Measurements from ENCODE around the gene APP.

The APP gene

DNA sequence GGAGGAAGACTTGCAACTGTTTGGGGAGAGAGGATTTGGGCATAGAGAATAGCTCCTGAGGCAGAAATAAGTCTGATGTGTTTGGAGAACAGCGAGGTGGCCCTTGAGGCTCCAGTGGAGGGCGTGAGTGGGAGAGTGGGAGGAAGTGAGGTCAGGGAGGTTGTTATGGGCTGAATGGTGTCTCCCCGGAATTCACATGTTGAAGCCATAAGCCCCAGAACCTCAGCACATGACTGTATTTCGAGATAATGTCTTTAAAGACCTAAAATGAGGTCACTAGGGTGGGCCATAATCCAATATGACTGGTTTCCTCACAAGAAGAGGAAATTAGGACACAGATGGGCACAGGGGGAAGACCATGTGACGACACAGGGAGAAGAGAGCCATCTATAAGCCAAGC, 17.9 kb upstream of the APP start:
- TF ChIP-seq ZBTB7A (IDR thresholded peaks at IDR 0.05; ENCODE audit: low read depth) (no peak), EP300 (IDR thresholded peaks at IDR 0.05; ENCODE audit: borderline replicate concordance) (no peak), FOXM1 (IDR thresholded peaks at IDR 0.05; ENCODE audit: borderline replicate concordance, low read depth) (no peak), TEAD4 (IDR thresholded peaks at IDR 0.05) (no peak), EGR1 (IDR thresholded peaks at IDR 0.05) (no peak), NFIC (IDR thresholded peaks at IDR 0.05) (no peak), CEBPB (IDR thresholded peaks at IDR 0.05) (no peak), TCF12 (IDR thresholded peaks at IDR 0.05; ENCODE audit: low read depth) (no peak), RAD21 (IDR thresholded peaks at IDR 0.05; ENCODE audit: low read depth) (no peak), YY1 (IDR thresholded peaks at IDR 0.05; ENCODE audit: low read depth) (no peak), TAF1 (IDR thresholded peaks at IDR 0.05; ENCODE audit: low read depth) (no peak), CREB1 (IDR thresholded peaks at IDR 0.05; ENCODE audit: low read depth) (no peak)
- TF ChIP-seq, protein P1, sequence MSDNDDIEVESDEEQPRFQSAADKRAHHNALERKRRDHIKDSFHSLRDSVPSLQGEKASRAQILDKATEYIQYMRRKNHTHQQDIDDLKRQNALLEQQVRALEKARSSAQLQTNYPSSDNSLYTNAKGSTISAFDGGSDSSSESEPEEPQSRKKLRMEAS (IDR thresholded peaks at IDR 0.05) = no peak
- TF ChIP-seq, protein P2, sequence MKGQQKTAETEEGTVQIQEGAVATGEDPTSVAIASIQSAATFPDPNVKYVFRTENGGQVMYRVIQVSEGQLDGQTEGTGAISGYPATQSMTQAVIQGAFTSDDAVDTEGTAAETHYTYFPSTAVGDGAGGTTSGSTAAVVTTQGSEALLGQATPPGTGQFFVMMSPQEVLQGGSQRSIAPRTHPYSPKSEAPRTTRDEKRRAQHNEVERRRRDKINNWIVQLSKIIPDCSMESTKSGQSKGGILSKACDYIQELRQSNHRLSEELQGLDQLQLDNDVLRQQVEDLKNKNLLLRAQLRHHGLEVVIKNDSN (IDR thresholded peaks at IDR 0.05) = no peak
- TF ChIP-seq, protein P3, sequence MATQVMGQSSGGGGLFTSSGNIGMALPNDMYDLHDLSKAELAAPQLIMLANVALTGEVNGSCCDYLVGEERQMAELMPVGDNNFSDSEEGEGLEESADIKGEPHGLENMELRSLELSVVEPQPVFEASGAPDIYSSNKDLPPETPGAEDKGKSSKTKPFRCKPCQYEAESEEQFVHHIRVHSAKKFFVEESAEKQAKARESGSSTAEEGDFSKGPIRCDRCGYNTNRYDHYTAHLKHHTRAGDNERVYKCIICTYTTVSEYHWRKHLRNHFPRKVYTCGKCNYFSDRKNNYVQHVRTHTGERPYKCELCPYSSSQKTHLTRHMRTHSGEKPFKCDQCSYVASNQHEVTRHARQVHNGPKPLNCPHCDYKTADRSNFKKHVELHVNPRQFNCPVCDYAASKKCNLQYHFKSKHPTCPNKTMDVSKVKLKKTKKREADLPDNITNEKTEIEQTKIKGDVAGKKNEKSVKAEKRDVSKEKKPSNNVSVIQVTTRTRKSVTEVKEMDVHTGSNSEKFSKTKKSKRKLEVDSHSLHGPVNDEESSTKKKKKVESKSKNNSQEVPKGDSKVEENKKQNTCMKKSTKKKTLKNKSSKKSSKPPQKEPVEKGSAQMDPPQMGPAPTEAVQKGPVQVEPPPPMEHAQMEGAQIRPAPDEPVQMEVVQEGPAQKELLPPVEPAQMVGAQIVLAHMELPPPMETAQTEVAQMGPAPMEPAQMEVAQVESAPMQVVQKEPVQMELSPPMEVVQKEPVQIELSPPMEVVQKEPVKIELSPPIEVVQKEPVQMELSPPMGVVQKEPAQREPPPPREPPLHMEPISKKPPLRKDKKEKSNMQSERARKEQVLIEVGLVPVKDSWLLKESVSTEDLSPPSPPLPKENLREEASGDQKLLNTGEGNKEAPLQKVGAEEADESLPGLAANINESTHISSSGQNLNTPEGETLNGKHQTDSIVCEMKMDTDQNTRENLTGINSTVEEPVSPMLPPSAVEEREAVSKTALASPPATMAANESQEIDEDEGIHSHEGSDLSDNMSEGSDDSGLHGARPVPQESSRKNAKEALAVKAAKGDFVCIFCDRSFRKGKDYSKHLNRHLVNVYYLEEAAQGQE (IDR thresholded peaks at IDR 0.05; ENCODE audit: low read depth) = no peak

DNA sequence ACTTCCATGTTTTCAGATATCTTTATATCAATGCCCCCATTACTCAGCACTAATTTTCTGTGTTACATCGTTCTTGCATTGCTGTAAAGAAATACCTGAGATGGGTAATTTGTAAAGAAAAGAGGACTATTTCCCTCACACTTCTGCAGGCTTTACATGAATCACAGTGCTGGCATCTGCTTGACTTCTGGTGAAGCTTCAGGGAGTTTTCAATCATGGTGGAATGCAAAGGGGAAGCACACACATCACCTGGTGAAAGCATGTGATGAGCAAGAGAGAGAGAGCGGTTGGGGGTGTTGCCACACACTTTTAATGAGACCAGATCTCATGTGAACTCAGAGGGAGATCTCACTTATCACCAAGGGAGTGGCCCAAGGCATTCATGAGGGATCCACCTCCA, 14.9 kb upstream of the APP start:
- no peak for TF ChIP-seq NFIC (IDR thresholded peaks at IDR 0.05)

DNA sequence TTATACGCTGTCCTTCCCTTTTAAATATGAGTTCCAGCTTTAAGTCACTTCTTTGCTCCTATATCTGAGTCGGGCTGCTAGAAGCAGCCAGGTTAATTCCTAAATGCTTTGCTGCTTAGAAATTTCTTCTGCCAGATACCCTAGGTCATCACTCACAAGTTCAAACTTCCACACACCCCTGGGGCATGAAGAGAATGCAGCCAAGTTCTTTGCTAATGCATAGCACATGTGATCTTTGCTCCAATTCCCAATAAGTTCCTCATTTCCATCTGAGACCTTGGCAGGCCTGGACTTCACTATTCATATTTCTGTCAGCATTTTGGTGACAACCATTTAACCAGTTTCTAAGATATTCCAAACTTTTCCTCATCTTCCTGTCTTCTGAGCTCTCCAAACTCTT, 14.5 kb upstream of the APP start:
- TF ChIP-seq EP300 (IDR thresholded peaks at IDR 0.05; ENCODE audit: borderline replicate concordance) = no peak

DNA sequence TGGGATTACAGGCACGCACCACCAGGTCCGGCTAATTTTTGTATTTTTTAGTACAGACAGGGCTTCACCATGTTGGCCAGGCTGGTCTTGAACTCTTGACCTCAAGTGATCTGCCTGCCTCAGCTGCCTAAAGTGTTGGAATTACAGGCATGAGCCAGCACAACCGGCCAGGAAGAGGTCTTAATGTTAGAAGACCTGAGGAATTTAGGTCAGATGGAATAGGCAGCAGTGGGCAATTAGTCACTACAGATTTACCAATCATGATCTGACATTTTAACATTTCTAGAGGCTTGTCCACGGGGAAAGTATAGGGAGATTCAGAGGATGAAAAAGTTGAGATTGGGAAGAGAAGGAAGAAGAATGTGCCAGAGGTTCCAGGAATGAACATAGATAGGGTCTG, 8.9 kb upstream of the APP start:
- TF ChIP-seq, protein P2 (IDR thresholded peaks at IDR 0.05) = no peak
- no peak for TF ChIP-seq TEAD4 (IDR thresholded peaks at IDR 0.05)
- no peak for TF ChIP-seq YY1 (IDR thresholded peaks at IDR 0.05; ENCODE audit: low read depth)
- TF ChIP-seq, protein P3 (IDR thresholded peaks at IDR 0.05; ENCODE audit: low read depth) = no peak
- TF ChIP-seq TCF12 (IDR thresholded peaks at IDR 0.05; ENCODE audit: low read depth) = no peak
- no peak for TF ChIP-seq ZBTB7A (IDR thresholded peaks at IDR 0.05; ENCODE audit: low read depth)
- TF ChIP-seq CEBPB (IDR thresholded peaks at IDR 0.05) = no peak
- no peak for TF ChIP-seq RAD21 (IDR thresholded peaks at IDR 0.05; ENCODE audit: low read depth)
- TF ChIP-seq, protein P1 (IDR thresholded peaks at IDR 0.05) = no peak
- TF ChIP-seq FOXM1 (IDR thresholded peaks at IDR 0.05; ENCODE audit: borderline replicate concordance, low read depth) = no peak
- no peak for TF ChIP-seq EGR1 (IDR thresholded peaks at IDR 0.05)
- no peak for TF ChIP-seq CREB1 (IDR thresholded peaks at IDR 0.05; ENCODE audit: low read depth)
- no peak for TF ChIP-seq TAF1 (IDR thresholded peaks at IDR 0.05; ENCODE audit: low read depth)
- TF ChIP-seq NFIC (IDR thresholded peaks at IDR 0.05) = no peak
- no peak for TF ChIP-seq EP300 (IDR thresholded peaks at IDR 0.05; ENCODE audit: borderline replicate concordance)

DNA sequence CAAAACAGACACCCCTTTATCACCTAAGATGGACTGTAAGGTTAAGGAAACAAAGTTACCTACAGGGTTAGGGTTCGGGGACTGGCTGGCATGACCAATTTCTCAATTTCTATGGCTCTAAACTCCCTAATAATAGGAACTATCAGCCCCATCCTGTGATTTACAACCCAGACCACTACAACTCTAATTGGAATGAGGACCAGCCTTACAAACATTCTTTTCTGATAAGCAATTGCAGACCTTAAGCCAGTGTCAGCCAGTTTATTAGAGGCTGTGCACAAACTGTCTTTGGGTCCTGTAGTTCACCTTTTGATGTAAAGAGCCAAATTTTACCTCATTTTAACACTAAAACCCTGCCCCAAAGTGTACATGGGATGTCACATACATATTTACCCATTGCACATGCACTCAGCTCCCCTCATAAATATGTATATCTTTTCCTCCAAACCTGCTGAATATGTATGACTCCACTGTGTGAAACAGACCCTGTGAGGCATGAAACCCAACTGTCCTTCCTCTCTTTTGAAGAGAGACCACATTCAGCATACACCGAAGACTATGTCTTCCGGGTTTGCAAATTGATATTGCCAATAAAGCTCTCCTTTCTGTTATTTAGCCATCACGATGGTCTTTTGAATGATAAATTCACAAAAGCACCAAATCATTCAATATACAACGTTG, 7.3 kb upstream of the APP start:
- TF ChIP-seq, protein P2 (IDR thresholded peaks at IDR 0.05) = no peak
- TF ChIP-seq TCF12 (IDR thresholded peaks at IDR 0.05; ENCODE audit: low read depth) = no peak
- TF ChIP-seq, protein P1 (IDR thresholded peaks at IDR 0.05) = no peak
- TF ChIP-seq EP300 (IDR thresholded peaks at IDR 0.05; ENCODE audit: borderline replicate concordance) = no peak
- TF ChIP-seq FOXM1 (IDR thresholded peaks at IDR 0.05; ENCODE audit: borderline replicate concordance, low read depth) = no peak
- TF ChIP-seq, protein P3 (IDR thresholded peaks at IDR 0.05; ENCODE audit: low read depth) = no peak
- TF ChIP-seq CEBPB (IDR thresholded peaks at IDR 0.05) = no peak
- no peak for TF ChIP-seq ZBTB7A (IDR thresholded peaks at IDR 0.05; ENCODE audit: low read depth)
- TF ChIP-seq CREB1 (IDR thresholded peaks at IDR 0.05; ENCODE audit: low read depth) = no peak
- TF ChIP-seq YY1 (IDR thresholded peaks at IDR 0.05; ENCODE audit: low read depth) = no peak
- TF ChIP-seq TAF1 (IDR thresholded peaks at IDR 0.05; ENCODE audit: low read depth) = no peak
- no peak for TF ChIP-seq EGR1 (IDR thresholded peaks at IDR 0.05)
- TF ChIP-seq TEAD4 (IDR thresholded peaks at IDR 0.05) = no peak
- no peak for TF ChIP-seq NFIC (IDR thresholded peaks at IDR 0.05)
- no peak for TF ChIP-seq RAD21 (IDR thresholded peaks at IDR 0.05; ENCODE audit: low read depth)

Data from Ishikawa (cell line).